Transverse colon (tissue), 4 donors: ENCODE results near the gene CTSD. TPM values are rescaled to one million over a fixed set of nuclear protein-coding genes. Genes with fewer than 3 reads are reported as not detected.

ENCODE experiments used
- DNase-seq: peaks from one replicate; pipeline ENCODE4 v3.0.0-alpha.2; 2019
- H3K27ac ChIP-seq, 4 donors: fragments of 200-600 bp; sonication (generic); 2 replicates each; pipeline ENCODE4 v1.5.1; 2016 to 2018; ENCODE audit warnings: inconsistent platforms in 4 of 4
- H3K27me3 ChIP-seq: fragments of 200-600 bp; sonication (generic); 2 replicates; pipeline ENCODE4 v1.5.1; 2017; ENCODE audit warnings: inconsistent platforms
- H3K36me3 ChIP-seq, 4 donors: fragments of 200-600 bp; sonication (generic); 2 replicates each; pipeline ENCODE4 v1.5.1; 2017 to 2019; ENCODE audit warnings: inconsistent platforms in 4 of 4
- H3K4me1 ChIP-seq, 4 donors: fragments of 200-600 bp; sonication (generic); 2 replicates each; pipeline ENCODE4 v1.5.1; 2017 to 2020; ENCODE audit warnings: inconsistent platforms in 4 of 4
- H3K4me3 ChIP-seq, 4 donors: fragments of 200-600 bp; sonication (generic); 1 replicate in 1 of 4; 2 replicates in 3 of 4; pipeline versions ENCODE4 v1.5.1 to v1.6.1; 2017 to 2019; ENCODE audit warnings: inconsistent platforms in 4 of 4
- H3K9me3 ChIP-seq, 2 donors: fragments of 200-600 bp; sonication (generic); 2 replicates each; pipeline ENCODE4 v1.5.1; 2017 to 2019; ENCODE audit warnings: inconsistent platforms in 2 of 2
- EP300 ChIP-seq: sonication (generic); formaldehyde crosslinking; IDR thresholded peaks from one replicate; pipeline ENCODE4 v1.6.1; 2017; ENCODE audit warnings: antibody characterized with exemption, low read depth
- POLR2A ChIP-seq: fragments of 450-650 bp; IDR thresholded peaks from one replicate; pipeline ENCODE4 v1.6.1; 2016; ENCODE audit warnings: antibody characterized with exemption, mild to moderate bottlenecking, moderate library complexity
- POLR2AphosphoS5 ChIP-seq, 3 donors: sonication (generic); formaldehyde crosslinking; IDR thresholded peaks; one replicate each; pipeline ENCODE4 v1.6.1; 2016; ENCODE audit warnings: antibody characterized with exemption in 3 of 3
- WGBS, 2 donors: methylation state at CpG; one replicate each; pipeline ENCODE4 v1.1.5; 2018; ENCODE audit warnings: low coverage in 1 of 2; 5-methylcytosine and 5-hydroxymethylcytosine counted together
- in situ Hi-C, 4 donors: fragments of 200-750 bp; cut with MboI; loops; one replicate each; pipeline versions ENCODE4 v1.15.0 to v1.15.1; 2017; ENCODE audit warnings: low sequenced_read_pairs in 3 of 4, low pct_ligation_motif_present in 1 of 4, low pct_unique_long_range_greater_than_20kb in 1 of 4
- intact Hi-C: fragments of 100-400 bp; cut with DNase I; formaldehyde crosslinking; loops from one replicate; pipeline ENCODE4 v1.15.1; 2023; ENCODE audit warnings: low total_unique reads
- total RNA-seq, 4 donors: library from RNA; depleted of rRNA; stranded (reverse); fragments of >200 nt; gene quantifications; one replicate each; pipeline ENCODE4 v1.1.0, GENCODE V29; 2016
- TF ChIP-seq, protein P1 (sequence below), 5 experiments: fragments of 200-600 bp in 3 of 5; fragments of 450-650 bp in 2 of 5; sonication (generic) in 3 of 5; IDR thresholded peaks; 1 replicate in 2 of 5; 2 replicates in 3 of 5; pipeline ENCODE4 v1.5.1; 2016 to 2017; ENCODE audit warnings: antibody characterized with exemption in 5 of 5, inconsistent platforms in 3 of 5, mild to moderate bottlenecking in 2 of 5, moderate library complexity in 1 of 5

Gene CTSD
- total RNA-seq, 4 donors from 2014 or later, result 548 to 1,794 (median 1,176) TPM

DNA sequence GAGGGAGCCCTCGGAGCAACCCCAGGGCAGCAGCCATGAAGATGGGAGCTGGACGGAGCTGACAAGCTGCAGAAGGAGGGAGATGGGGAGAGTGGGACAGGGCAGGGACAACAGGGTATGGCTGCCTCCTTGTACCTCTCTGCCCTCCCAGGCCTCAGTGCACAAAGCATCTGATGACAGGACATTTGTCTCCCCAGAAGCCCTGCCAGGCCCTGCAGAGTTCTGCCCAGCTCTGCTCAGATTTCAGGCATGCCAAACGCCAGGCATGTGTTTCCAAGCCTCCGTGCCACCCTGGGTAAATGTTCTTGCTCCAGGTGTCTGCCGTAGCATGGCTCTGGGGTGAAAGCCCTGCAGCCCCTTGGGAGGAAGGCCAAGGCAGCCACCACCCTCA is 12.2 kb downstream of the CTSD start:
- DNase-seq, result no peak
- peaks cover 27% of the 10 kb centered on the region for H3K27me3 ChIP-seq
- intact Hi-C loops (no loop called here), in situ Hi-C loops (no loop called here)
- H3K36me3 ChIP-seq, result peaks cover 0 to 21% (median 8%) of the 10 kb centered on the region in 4 donors
- H3K9me3 ChIP-seq, result no peaks in the 10 kb centered on the region
- H3K4me3 ChIP-seq, result no peak overlapping the region
- peaks cover 3 to 23% (median 12%) of the 10 kb centered on the region in 4 donors for H3K4me1 ChIP-seq
- TF ChIP-seq, protein P1, sequence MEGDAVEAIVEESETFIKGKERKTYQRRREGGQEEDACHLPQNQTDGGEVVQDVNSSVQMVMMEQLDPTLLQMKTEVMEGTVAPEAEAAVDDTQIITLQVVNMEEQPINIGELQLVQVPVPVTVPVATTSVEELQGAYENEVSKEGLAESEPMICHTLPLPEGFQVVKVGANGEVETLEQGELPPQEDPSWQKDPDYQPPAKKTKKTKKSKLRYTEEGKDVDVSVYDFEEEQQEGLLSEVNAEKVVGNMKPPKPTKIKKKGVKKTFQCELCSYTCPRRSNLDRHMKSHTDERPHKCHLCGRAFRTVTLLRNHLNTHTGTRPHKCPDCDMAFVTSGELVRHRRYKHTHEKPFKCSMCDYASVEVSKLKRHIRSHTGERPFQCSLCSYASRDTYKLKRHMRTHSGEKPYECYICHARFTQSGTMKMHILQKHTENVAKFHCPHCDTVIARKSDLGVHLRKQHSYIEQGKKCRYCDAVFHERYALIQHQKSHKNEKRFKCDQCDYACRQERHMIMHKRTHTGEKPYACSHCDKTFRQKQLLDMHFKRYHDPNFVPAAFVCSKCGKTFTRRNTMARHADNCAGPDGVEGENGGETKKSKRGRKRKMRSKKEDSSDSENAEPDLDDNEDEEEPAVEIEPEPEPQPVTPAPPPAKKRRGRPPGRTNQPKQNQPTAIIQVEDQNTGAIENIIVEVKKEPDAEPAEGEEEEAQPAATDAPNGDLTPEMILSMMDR (IDR thresholded peaks at IDR 0.05), result no peak
- no peak for TF ChIP-seq EP300
- TF ChIP-seq POLR2A, result no peak
- no peak for TF ChIP-seq POLR2AphosphoS5 (IDR thresholded peaks at IDR 0.05)
- 63% methylated on average over 3 of the region's 5 CpGs; no CpG with 5 or more reads in 1 of the 2 donors for whole genome bisulfite sequencing, 2 donors
- H3K27ac ChIP-seq, result no peak overlapping the region

DNA sequence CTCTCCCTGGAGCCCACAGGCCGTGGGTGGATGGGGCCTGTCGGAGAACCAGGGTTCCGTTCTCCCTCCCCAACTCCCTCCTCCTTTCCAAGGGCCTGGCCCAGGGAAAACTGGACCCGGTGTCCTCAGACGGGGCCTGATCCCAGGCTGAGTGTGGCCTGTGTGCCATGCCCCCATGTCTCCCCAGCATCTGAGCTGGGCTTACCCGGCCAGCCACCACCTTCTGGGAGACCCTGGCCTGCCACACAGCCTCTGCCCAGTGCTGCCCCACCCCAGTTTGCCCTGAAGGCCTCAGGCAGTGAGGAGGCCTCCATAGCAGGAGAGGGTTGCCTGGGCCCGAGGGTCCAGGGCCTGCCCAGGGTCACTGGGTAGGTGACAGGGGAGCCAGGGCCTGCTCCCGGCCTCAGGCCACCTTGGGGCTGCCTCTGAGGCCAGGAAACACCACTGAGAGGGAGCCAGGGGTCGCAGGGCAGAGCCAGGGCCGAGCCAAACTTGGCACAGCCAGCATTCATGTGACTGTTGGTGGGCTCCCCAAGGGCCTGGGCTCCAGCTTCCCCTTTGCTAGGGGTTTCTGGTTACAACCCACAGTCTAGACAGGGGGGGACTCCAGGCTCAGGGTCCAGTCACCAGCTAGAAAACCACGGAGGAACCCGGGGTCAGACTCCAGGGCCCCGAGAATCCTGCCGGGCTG is 12.7 kb downstream of the CTSD start:
- no peak overlapping the region for H3K27ac ChIP-seq
- H3K4me3 ChIP-seq, result no peak overlapping the region
- DNase-seq, result peak; percentile 8
- in situ Hi-C loops (no loop called here), intact Hi-C loops (no loop called here)
- 62% methylated on average over 14 of the region's 14 CpGs; no CpG with 5 or more reads in 1 of the 2 donors for WGBS, 2 donors
- peak in 1 of 3 donors; percentile 21 for TF ChIP-seq POLR2AphosphoS5 (IDR thresholded peaks at IDR 0.05)
- no peak for TF ChIP-seq EP300
- no peak for TF ChIP-seq POLR2A
- TF ChIP-seq, protein P1 (IDR thresholded peaks at IDR 0.05), result no peak
- peaks cover 27% of the 10 kb centered on the region for H3K27me3 ChIP-seq
- H3K4me1 ChIP-seq, result peaks cover 3 to 19% (median 10%) of the 10 kb centered on the region in 4 donors
- H3K9me3 ChIP-seq, result no peaks in the 10 kb centered on the region
- peaks cover 0 to 21% (median 7%) of the 10 kb centered on the region in 4 donors for H3K36me3 ChIP-seq

DNA sequence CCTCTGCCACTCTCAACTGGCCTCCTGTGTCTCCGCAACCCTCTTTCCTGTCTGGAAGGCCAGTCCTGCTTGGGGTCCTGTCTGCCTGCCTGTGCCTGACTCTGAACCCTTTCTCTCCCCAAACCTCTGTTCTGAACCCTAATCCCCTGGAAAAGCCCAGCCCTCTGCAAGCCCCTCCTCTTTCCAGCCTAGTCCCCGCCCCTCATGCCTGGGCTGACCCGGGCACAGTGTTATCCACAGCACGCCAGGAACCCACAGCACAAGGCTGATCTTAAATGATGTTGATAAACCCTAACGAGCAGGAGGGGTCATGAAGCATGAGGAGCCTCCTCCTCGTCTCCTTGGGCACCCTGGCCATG is 13.3 kb downstream of the CTSD start, which contains the start of gene IFITM10:
IFITM10 (minus strand) TSS at position 115 of the 359 bp plus-strand sequence. CDS start 153 bp downstream, outside the sequence.
- WGBS, 2 donors, result 31 to 41% methylated on average over 4 to 6 of the region's 6 CpGs
- peaks cover 3 to 17% (median 8%) of the 10 kb centered on the region in 4 donors for H3K4me1 ChIP-seq
- in situ Hi-C loops (no loop called here), intact Hi-C loops (no loop called here)
- H3K36me3 ChIP-seq, result peaks cover 0 to 21% (median 7%) of the 10 kb centered on the region in 4 donors
- no peaks in the 10 kb centered on the region for H3K9me3 ChIP-seq
- H3K27me3 ChIP-seq, result peaks cover 27% of the 10 kb centered on the region
- no peak for TF ChIP-seq EP300
- TF ChIP-seq POLR2AphosphoS5 (IDR thresholded peaks at IDR 0.05), result peak in 1 of 3 donors; percentile 32
- TF ChIP-seq POLR2A, result no peak
- peak; percentile 27 for DNase-seq
- H3K27ac ChIP-seq, result no peak within 1 kb of the TSS
- H3K4me3 ChIP-seq, result peak within 1 kb of the TSS in 2 of 4 donors; percentile 14 to 31

DNA sequence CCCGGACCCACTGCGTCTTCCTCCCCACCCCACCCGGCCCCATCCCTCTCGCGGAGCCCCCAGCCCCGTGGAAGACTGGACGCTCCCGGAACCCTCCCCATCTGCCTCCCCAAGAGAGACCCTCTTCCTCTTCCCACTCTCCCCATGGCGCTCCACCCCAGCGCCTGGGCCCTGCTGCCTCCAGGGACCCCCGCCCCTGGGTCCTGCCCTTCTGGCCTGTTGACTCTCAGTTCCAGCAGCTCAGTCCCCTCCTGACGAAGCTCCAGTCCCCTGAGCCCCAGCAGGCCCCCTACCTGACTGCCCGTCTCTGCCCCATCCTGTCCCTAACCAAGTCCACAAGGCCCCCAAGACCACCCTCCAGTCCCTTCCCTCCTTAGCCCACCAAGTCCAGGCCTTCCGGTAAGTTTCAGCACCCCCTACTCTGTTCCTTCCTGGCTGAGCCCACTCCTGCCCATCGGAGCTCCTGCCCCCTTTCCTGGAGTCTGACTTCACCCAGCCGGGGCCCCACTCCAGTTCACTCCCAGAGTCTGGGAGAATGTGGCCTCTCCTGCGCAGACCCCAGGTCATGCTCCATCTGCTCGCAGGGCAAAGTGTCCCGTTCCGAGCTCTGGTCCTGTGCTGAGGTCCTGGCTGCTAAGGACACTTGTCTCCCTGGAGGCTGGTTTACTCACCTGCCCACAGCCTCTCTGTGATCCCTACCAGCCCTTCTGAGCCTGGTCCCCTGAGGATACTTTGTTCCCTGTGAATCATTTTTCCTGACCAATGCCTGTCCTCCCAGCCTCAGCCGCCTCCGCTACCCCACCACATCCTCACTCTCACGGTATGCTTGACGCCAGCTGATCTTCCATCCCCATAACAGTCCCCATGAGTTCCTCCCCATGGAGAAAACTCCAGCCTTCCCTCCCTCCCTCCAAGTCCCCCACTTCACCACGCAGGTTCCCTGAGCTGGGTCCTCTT is 14.1 kb downstream of the CTSD start:
- Histone ChIP-seq H3K4me3 (peak overlapping the region in 2 of 4 donors; percentile 14 to 31), H3K36me3 (peaks cover 0 to 17% (median 7%) of the 10 kb centered on the region in 4 donors), H3K4me1 (peaks cover 3 to 17% (median 8%) of the 10 kb centered on the region in 4 donors), H3K9me3 (no peaks in the 10 kb centered on the region), H3K27ac (no peak overlapping the region), H3K27me3 (peaks cover 27% of the 10 kb centered on the region)
- in situ Hi-C loops (no loop called here), intact Hi-C loops (no loop called here)
- DNase-seq, result peak; percentile 11
- TF ChIP-seq POLR2A, result peak; percentile 33
- TF ChIP-seq, protein P1 (IDR thresholded peaks at IDR 0.05), result no peak
- peak in 1 of 3 donors; percentile 26 for TF ChIP-seq POLR2AphosphoS5 (IDR thresholded peaks at IDR 0.05)
- TF ChIP-seq EP300, result no peak
- 33% methylated on average over 25 of the region's 25 CpGs; no CpG with 5 or more reads in 1 of the 2 donors for WGBS, 2 donors
